GM12801 (cell line): ENCODE results near the gene REPS2.

Source experiments
- CTCF ChIP-seq: IDR thresholded peaks from one replicate; pipeline ENCODE4 v1.5.1; 2011; ENCODE audit warnings: control low read depth; ENCODE audit not compliant: insufficient read length; ENCODE audit errors: extremely low read depth

REPS2 gene

GRCh38 chrX:16966752-16967448, 20.4 kb downstream of the REPS2 start:
- no peak for TF ChIP-seq CTCF

- no peak for TF ChIP-seq CTCF
Measured at GRCh38 chrX:16970977-16971376, 24.5 kb downstream of the REPS2 start.

- no peak for TF ChIP-seq CTCF
Measured at GRCh38 chrX:16971694-16972093, 25.2 kb downstream of the REPS2 start.

GRCh38 chrX:16975233-16975632, 28.8 kb downstream of the REPS2 start:
- no peak for TF ChIP-seq CTCF

- no peak for TF ChIP-seq CTCF
Measured at GRCh38 chrX:16977771-16978170, 31.3 kb downstream of the REPS2 start.

- no peak for TF ChIP-seq CTCF
Measured at GRCh38 chrX:16978193-16978984, 31.9 kb downstream of the REPS2 start.

GRCh38 chrX:16979226-16979625, 32.8 kb downstream of the REPS2 start:
- TF ChIP-seq CTCF = no peak
